ENCODE data around the gene SUPT3H. TPM values are rescaled to one million over a fixed set of nuclear protein-coding genes. Genes with fewer than 3 reads are reported as not detected.

The SUPT3H gene
- total RNA-seq, 1 donor, result 4.7 TPM

DNA sequence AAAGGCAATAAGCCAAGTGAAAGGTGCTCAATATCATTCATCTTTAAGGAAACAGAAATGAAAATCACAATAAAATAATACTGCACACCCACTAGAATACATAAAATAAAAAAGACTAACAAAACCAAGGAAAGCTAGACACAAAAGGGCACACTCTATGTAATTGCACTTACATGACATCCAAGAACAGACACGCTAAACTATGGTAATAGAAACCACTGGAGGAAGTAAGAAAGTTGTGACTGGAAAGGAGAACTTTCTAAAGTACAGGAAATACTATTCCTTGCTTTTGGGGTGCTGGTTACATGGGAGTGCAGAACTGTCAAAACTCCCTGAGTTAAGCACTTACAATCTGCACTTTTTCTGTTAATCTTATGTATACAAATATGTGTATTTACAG lies 303.3 kb downstream of the SUPT3H start:
- Histone ChIP-seq H3K4me3 (ENCODE audit: insufficient read depth, low read length) (no peak overlapping the region), H4K20me1 (ENCODE audit: insufficient read depth, low read length) (no peaks in the 10 kb centered on the region), H3K4me1 (ENCODE audit: insufficient read depth, low read length) (peaks cover 13% of the 10 kb centered on the region), H3K9me3 (ENCODE audit: low read depth, low read length) (peaks cover 2% of the 10 kb centered on the region), H3K27me3 (ENCODE audit: insufficient read depth, low read length) (no peaks in the 10 kb centered on the region), H3K79me2 (ENCODE audit: insufficient read depth, low read length) (no peaks in the 10 kb centered on the region), H3K36me3 (ENCODE audit: insufficient read depth, low read length) (no peaks in the 10 kb centered on the region), H2AFZ (ENCODE audit: low read length) (no peak overlapping the region), H3K27ac (ENCODE audit: low read depth, low read length) (peak overlapping the region; percentile 68), H3K4me2 (ENCODE audit: insufficient read depth, low read length) (no peak overlapping the region)
- DNase-seq (ENCODE audit: insufficient read length, low spot score, missing footprints), result no peak
- TF ChIP-seq, protein P1, sequence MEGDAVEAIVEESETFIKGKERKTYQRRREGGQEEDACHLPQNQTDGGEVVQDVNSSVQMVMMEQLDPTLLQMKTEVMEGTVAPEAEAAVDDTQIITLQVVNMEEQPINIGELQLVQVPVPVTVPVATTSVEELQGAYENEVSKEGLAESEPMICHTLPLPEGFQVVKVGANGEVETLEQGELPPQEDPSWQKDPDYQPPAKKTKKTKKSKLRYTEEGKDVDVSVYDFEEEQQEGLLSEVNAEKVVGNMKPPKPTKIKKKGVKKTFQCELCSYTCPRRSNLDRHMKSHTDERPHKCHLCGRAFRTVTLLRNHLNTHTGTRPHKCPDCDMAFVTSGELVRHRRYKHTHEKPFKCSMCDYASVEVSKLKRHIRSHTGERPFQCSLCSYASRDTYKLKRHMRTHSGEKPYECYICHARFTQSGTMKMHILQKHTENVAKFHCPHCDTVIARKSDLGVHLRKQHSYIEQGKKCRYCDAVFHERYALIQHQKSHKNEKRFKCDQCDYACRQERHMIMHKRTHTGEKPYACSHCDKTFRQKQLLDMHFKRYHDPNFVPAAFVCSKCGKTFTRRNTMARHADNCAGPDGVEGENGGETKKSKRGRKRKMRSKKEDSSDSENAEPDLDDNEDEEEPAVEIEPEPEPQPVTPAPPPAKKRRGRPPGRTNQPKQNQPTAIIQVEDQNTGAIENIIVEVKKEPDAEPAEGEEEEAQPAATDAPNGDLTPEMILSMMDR (IDR thresholded peaks at IDR 0.05; ENCODE audit: extremely low read depth, low read depth, low read length), result no peak

GRCh38 chr6:45073771-45074170 lies 304.0 kb downstream of the SUPT3H start:
- no peak overlapping the region for H2AFZ ChIP-seq (ENCODE audit: low read length)
- no peak overlapping the region for H3K27ac ChIP-seq (ENCODE audit: low read depth, low read length)
- no peaks in the 10 kb centered on the region for H4K20me1 ChIP-seq (ENCODE audit: insufficient read depth, low read length)
- no peaks in the 10 kb centered on the region for H3K79me2 ChIP-seq (ENCODE audit: insufficient read depth, low read length)
- TF ChIP-seq, protein P1 (IDR thresholded peaks at IDR 0.05; ENCODE audit: extremely low read depth, low read depth, low read length), result no peak
- peaks cover 2% of the 10 kb centered on the region for H3K9me3 ChIP-seq (ENCODE audit: low read depth, low read length)
- DNase-seq (ENCODE audit: insufficient read length, low spot score, missing footprints), result no peak
- H3K27me3 ChIP-seq (ENCODE audit: insufficient read depth, low read length), result no peaks in the 10 kb centered on the region
- H3K4me3 ChIP-seq (ENCODE audit: insufficient read depth, low read length), result no peak overlapping the region
- H3K4me1 ChIP-seq (ENCODE audit: insufficient read depth, low read length), result peaks cover 13% of the 10 kb centered on the region
- no peak overlapping the region for H3K4me2 ChIP-seq (ENCODE audit: insufficient read depth, low read length)
- no peaks in the 10 kb centered on the region for H3K36me3 ChIP-seq (ENCODE audit: insufficient read depth, low read length)

- no peak for DNase-seq (ENCODE audit: insufficient read length, low spot score, missing footprints)
- Histone ChIP-seq H3K36me3 (ENCODE audit: insufficient read depth, low read length) (no peaks in the 10 kb centered on the region), H3K9me3 (ENCODE audit: low read depth, low read length) (no peaks in the 10 kb centered on the region), H3K27me3 (ENCODE audit: insufficient read depth, low read length) (no peaks in the 10 kb centered on the region), H4K20me1 (ENCODE audit: insufficient read depth, low read length) (no peaks in the 10 kb centered on the region), H3K4me3 (ENCODE audit: insufficient read depth, low read length) (no peak overlapping the region), H3K4me1 (ENCODE audit: insufficient read depth, low read length) (peaks cover 13% of the 10 kb centered on the region), H2AFZ (ENCODE audit: low read length) (no peak overlapping the region), H3K27ac (ENCODE audit: low read depth, low read length) (no peak overlapping the region), H3K4me2 (ENCODE audit: insufficient read depth, low read length) (no peak overlapping the region), H3K79me2 (ENCODE audit: insufficient read depth, low read length) (no peaks in the 10 kb centered on the region)
- TF ChIP-seq, protein P1 (IDR thresholded peaks at IDR 0.05; ENCODE audit: extremely low read depth, low read depth, low read length), result no peak
Observed at GRCh38 chr6:45072673-45073072, 305.1 kb downstream of the SUPT3H start.

GRCh38 chr6:45072016-45072415 lies 305.7 kb downstream of the SUPT3H start:
- no peaks in the 10 kb centered on the region for H3K27me3 ChIP-seq (ENCODE audit: insufficient read depth, low read length)
- no peak for DNase-seq (ENCODE audit: insufficient read length, low spot score, missing footprints)
- H3K9me3 ChIP-seq (ENCODE audit: low read depth, low read length), result no peaks in the 10 kb centered on the region
- H3K4me3 ChIP-seq (ENCODE audit: insufficient read depth, low read length), result no peak overlapping the region
- H2AFZ ChIP-seq (ENCODE audit: low read length), result no peak overlapping the region
- no peaks in the 10 kb centered on the region for H4K20me1 ChIP-seq (ENCODE audit: insufficient read depth, low read length)
- H3K4me1 ChIP-seq (ENCODE audit: insufficient read depth, low read length), result peaks cover 13% of the 10 kb centered on the region
- no peak overlapping the region for H3K27ac ChIP-seq (ENCODE audit: low read depth, low read length)
- H3K4me2 ChIP-seq (ENCODE audit: insufficient read depth, low read length), result no peak overlapping the region
- no peaks in the 10 kb centered on the region for H3K36me3 ChIP-seq (ENCODE audit: insufficient read depth, low read length)
- H3K79me2 ChIP-seq (ENCODE audit: insufficient read depth, low read length), result no peaks in the 10 kb centered on the region
- TF ChIP-seq, protein P1 (IDR thresholded peaks at IDR 0.05; ENCODE audit: extremely low read depth, low read depth, low read length), result no peak

Measured in osteoblast (primary cell).